Amniotic epithelial cell (primary cell): ENCODE results near the gene CTTN.

ENCODE experiments used
- DNase-seq: peaks from one replicate; pipeline ENCODE4 v3.0.0-alpha.2; 2010; ENCODE audit warnings: low read depth

CTTN gene

DNA sequence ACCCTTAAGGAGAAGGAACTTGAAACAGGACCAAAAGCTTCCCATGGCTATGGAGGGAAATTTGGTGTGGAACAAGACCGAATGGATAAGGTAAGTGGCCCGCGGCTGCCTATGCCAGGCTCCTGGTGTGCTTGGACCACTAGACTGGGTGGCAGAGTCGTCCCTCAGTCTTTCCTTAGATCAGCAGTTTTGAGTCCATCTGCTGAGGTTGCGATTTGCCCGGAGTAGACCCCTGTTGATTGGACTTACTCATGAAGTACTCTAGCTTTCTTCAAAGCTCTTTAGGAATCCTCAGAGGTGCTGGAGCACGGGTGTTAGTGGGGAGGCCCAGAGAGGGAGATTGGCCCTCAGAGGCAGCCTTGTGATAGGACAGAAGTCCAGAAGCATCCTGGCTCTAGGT is 11.5 kb downstream of the CTTN start:
- no peak for DNase-seq

DNA sequence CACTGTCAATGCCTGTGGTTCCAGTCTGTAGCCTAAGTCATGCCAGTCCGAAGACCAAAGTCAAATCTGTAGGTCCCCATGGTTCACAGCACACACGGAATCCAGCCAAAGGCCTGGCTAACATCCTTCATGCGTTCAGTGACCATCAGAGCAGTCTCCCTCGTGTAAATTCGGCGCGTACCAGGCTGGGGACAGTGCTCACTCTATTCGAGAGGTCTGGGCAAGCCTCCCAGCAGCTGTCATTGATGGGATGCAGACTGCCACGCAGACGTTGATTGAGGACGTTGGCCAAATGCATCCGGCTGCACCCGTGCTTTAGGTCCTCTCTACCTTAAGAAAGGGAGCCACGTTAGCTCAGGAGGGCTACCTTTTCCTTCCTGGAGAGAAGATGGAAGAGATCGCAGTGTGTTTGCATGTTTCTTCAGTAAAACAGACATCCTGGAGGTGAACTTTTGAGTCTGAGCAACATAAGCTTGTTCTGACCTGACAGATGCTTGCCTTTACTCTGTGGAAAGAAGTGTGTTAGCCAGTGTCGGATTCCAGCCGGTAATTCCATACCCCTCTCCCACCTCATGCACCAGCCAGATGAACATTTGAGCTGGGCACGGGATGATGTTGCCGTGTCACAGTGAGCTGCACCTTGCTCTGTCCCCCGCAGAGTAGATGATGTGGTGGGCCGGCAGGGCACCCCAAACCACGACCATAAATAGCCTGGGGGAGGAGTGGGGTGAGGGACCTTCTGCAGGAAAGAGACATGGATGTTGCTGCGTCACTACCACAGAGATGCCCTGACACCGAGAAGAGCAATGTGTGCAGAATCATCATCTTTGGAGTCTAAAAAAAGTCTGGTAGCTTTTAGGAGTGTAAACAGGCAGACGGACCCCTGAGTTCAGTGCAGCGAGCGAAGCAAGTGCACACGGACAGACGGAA is 12.2 kb downstream of the CTTN start:
- DNase-seq = no peak

- DNase-seq = no peak
Observed at GRCh38 chr11:70411713-70412452, 13.6 kb downstream of the CTTN start.

- no peak for DNase-seq
Observed at GRCh38 chr11:70413151-70413550, 14.8 kb downstream of the CTTN start.

GRCh38 chr11:70414341-70415100 is 16.2 kb downstream of the CTTN start:
- DNase-seq = no peak

GRCh38 chr11:70415191-70415590 is 16.9 kb downstream of the CTTN start:
- peak; percentile 84 for DNase-seq

DNA sequence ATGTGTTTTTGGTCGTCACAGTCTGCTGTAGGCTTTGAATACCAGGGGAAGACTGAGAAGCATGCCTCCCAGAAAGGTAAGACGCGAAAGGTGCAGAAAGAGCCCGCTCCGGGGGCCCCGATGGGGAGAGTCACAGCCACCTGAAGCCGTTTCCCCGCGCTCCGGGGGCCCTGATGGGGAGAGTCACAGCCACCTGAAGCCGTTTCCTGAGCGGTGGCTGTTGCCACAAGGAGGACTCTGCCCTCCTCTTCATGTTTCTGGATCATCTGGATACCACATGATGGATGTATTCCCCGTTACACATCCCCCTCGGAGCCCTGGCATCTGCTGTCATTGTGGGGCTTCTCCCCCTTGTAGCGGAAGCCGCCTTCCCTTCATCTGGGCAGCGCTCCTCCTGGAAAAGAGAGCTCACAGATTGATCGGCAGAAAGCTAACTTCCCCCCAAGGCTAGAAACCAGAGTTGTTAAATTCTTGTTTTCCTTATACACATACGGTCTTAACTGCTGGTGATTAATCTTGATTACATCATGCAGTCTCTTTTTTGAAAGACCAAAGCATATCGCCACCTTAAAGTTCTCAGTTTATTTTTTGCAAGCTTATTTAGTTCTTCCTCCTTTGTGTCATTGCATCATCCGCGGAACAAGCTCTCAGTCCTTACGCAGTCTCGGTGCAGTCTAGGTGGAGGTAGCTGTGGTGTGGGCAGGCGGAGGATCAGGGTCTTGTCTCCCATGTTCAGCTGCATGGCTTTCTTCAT is 17.5 kb downstream of the CTTN start:
- peak; percentile 53 for DNase-seq

DNA sequence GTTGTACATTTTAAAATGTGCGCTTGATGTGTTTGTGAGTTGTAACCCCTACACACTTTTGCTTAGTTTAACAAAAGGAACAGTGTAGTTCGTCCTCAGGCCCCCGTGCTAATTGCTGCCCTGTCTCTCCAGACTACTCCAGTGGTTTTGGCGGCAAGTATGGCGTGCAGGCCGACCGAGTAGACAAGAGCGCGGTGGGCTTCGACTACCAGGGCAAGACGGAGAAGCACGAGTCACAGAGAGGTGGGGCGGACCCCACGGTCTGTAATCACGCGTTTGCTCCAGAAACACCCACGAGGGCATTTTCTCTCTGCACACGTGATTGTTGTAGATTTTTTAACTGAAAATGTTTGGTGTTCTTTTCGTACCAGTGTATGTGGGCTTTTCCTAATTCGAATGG is 18.6 kb downstream of the CTTN start:
- no peak for DNase-seq

- DNase-seq = no peak
Observed at GRCh38 chr11:70418130-70418529, 19.8 kb downstream of the CTTN start.

DNA sequence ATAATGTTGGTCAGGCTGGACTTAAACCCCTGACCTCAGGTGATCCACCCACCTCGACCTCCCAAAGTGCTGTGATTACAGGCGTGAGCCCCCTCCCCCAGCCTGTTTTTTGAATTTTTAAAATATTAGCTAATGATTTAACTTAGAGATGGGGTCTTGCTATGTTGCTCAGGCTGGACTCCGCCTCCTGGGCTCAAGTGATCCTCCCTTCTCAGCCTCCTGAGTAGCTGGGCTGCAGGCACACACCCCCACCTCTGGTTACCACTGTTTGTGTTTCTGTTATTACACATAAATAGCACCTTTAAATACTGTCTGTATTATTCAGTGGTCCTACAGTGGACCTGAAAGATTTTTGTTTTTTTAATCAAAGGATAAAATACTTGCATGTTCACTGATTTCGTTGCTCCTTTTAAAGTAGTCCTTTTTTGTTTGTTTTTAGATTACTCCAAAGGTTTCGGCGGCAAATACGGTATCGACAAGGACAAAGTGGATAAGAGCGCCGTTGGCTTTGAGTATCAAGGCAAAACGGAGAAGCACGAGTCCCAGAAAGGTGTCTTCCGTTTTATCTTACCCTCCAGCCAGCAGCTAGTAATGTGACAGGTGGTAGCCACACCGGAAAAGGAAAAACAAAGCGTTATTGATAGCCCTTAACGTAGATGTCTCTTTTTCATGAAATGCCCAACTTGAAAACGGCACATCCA is 21.1 kb downstream of the CTTN start:
- DNase-seq = no peak

DNA sequence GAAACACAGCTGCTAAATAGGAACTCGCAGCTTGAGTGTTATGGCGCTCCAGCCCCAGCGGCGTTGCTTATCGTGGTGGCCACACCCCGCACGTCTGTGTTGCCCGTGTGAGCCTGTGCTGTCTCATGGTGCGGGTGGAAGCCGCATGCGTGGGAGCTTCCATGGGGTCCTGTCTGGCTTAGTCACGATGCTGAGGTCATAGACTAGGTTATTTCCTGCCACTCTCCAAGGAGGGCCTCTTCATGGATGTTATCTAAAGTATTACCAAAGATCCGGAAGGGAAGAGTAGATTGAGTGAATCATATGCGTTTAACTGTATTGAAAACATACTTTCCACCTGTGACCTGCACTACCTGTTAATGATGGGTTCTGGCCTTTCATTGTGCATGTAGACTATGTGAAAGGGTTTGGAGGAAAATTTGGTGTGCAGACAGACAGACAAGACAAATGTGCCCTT is 21.7 kb downstream of the CTTN start:
- peak; percentile 98 for DNase-seq

GRCh38 chr11:70420496-70420895 is 22.2 kb downstream of the CTTN start:
- no peak for DNase-seq

- DNase-seq = no peak
Observed at GRCh38 chr11:70421123-70421522, 22.8 kb downstream of the CTTN start.

DNA sequence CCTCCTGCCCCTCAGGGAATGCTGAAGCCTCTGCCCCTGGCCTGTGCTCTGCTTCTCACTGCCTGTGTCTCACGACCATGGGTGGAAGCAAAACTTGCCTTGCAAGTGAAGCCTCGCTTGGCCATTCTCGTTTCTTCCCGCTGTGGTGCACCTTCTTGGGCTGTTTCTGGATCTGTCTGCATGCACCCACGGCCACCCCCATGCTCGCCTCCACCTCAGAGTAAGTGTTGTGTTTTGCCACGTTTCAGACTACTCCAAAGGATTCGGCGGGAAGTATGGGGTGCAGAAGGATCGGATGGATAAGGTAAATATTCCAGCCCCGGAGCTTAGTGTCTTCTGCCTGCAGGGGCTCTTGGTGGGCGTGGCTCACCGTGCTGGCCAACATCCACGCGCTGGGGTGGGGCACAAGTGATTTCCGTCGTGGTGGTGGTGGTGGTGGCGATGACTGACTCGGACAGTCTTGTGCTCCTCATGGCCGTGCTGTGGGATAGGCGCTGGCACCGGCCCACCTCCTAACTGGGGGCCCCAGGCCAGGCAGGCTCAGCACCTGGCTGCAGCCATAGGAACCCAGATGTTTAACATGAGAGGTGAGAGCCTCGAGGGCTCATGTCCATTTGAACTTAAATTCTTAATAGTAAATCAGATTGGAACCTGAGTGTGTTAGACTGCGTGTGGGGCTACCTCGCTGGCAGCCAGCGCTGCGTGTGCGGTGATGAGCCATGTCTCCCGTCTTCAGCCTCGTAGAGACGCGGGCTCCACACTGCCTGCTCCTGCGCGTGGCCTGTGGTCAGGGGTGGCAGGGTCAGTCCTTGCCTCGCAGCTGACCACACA is 24.6 kb downstream of the CTTN start:
- no peak for DNase-seq

DNA sequence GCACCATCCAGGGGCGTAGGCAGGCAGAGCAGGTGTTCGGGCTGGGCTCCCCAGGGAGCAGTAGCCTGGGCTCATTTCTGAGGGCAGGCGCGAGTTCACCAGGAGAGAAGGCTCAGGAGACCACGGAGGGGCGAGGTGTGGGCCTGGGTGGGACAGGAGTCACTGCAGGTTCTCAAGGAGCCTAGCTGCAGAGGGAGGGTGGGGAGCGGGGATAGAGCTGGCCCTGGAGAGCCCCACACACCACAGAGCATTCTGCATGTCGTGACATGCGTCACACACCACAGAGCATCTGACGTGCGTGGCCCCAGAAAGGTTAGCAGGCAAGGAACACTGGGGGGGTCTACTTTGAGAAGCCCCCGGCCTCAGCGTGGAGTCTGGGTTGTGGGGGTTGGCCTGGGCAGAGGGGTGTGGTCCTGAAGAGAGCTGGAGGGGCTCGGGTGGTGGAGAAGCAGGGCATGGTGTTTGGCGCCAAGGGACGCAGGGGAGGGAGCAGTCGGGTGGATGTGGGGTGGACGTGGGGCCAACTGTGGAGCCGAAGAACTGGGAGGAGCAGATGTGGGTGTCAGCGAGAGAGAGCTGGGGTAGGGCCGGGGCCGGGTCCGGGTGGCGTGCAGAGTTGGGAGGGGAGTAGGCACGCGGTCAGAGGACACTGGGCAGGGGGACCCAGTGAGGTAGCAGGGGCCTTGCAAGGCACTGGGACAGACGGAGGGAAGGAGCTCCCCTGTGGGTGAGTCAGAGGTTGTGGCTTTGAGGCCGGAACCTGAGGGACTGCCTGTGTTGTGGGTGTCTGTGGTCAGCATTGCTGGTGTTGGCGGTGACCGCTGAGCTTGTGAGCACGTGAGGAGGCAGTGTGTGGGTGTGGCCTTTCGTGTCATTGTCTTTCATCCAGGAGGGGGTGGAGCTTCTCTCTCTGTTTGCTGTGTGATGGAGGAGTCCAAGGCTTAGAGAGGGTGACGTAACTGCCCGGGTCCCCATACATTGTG is 25.5 kb downstream of the CTTN start:
- peak; percentile 87 for DNase-seq

- no peak for DNase-seq
Observed at GRCh38 chr11:70424765-70425344, 26.5 kb downstream of the CTTN start.

DNA sequence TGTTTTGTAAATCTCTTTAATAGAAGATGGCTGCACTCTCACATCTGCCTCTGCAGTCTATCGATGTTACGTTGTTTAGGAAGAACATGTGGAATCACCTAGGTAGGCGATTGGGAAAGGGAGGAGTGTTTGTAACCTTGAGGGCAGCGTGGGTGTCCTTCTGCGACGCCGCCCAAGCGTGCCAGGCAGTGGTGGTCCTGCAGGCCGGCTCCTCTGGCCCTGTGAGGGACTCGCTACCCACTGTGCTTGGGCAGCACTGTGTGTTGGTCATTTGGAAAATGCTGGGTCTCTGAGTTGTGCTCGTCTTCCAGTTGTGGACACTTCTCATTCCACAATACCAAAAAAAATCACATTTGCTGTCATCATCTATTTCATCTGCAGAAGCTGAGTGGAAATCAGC is 29.1 kb downstream of the CTTN start:
- DNase-seq = no peak

GRCh38 chr11:70428701-70429427 is 30.5 kb downstream of the CTTN start:
- DNase-seq = no peak
